Dedifferentiated amniotic fluid mesenchymal stem cell (primary cell): ENCODE data around the gene RAB26.
"Not testable (repeated sequence)": the region's sequence is repeated elsewhere in the genome, so short reads cannot be mapped to it uniquely, and the experiment has no call there.

Experiments used
- DNase-seq: peaks from one replicate; pipeline ENCODE4 v3.0.0-alpha.2; 2016; ENCODE audit errors: extremely low spot score

The RAB26 gene

DNA sequence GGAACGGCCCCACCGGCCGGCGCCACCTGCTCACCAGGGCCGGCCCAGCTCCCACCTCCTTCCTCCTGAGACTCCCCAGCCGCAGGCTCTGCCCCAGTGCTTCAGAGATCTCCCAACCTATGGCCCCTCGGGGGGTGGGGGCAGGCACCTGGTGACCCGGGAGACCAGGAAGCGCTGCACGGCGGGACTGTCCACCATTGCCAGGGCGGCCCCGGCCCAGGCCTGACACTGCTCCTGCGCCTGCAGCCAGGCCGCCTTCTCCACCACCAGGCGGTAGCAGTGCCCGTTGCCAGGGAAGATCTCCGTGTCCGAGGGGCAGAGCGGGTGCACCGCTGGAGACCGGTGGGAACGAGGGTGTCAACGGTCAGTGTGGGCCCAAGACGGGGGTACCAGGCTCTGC is 31.1 kb upstream of the RAB26 start:
- DNase-seq = not testable (repeated sequence)

GRCh38 chr16:2117960-2118722 is 30.3 kb upstream of the RAB26 start:
- DNase-seq = not testable (repeated sequence)

GRCh38 chr16:2121325-2121724 is 27.1 kb upstream of the RAB26 start:
- not testable (repeated sequence) for DNase-seq

DNA sequence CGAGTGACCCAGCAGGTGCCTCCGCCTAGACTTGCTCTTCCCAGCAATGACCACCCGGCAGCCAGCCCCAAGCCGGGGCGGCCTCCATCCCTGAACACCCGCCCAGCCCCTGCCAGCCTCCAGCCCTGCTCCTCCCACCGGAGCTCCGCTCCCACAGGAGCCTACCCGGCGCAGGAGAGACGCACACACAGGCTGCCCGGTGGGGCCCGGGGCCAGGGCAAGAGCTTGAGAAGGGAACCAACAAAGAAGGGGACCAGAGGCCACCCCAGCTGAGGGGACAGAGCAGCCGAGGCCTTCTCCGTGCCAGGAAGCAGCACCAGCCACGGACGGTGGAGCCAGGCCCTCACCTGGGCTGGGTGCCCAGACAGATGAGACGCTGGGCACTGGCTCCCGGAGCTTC is 26.6 kb upstream of the RAB26 start:
- DNase-seq = no peak

- DNase-seq = no peak
Observed at GRCh38 chr16:2122429-2122828, 26.0 kb upstream of the RAB26 start.

GRCh38 chr16:2122934-2123683 is 25.3 kb upstream of the RAB26 start:
- not testable (repeated sequence) for DNase-seq

- DNase-seq = not testable (repeated sequence)
Observed at GRCh38 chr16:2123706-2124376, 24.6 kb upstream of the RAB26 start.

DNA sequence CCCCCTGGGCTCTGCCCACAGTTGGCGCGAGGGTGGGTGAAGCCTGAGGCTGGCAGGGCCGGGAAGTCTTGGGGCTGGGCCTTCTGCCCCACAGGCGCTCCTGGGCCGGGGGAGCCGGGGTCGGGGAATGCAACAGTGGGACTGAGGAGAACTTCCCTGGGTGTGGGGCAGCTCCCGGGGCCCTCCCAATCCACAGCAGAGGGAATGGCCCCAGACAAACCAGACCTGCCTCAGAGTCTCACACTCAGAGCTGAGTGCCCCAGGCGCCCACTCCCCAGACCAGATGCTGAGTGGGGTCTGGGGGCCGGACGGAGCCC is 24.1 kb upstream of the RAB26 start:
- not testable (repeated sequence) for DNase-seq

- peak; percentile 77 for DNase-seq
Observed at GRCh38 chr16:2124694-2125444, 23.6 kb upstream of the RAB26 start.

DNA sequence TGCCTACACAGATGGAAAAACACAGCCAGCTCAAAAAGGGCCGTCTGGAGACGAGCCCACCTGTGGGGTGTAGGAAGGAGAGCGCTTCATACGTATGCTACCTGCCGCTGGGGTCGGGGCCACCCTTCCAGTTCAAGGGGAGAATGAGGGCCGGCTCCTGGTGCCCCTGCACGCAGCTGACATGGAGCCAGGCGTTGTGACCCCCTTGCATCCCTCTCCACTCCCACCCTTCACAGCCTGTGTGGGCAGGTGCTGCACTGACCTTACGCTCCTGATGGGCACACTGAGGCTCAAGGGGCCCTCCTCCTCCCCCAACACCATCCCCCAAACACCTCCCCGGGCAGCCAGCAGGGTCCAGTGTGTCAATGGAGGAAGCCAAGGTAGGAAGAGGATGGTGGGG is 22.8 kb upstream of the RAB26 start:
- not testable (repeated sequence) for DNase-seq

DNA sequence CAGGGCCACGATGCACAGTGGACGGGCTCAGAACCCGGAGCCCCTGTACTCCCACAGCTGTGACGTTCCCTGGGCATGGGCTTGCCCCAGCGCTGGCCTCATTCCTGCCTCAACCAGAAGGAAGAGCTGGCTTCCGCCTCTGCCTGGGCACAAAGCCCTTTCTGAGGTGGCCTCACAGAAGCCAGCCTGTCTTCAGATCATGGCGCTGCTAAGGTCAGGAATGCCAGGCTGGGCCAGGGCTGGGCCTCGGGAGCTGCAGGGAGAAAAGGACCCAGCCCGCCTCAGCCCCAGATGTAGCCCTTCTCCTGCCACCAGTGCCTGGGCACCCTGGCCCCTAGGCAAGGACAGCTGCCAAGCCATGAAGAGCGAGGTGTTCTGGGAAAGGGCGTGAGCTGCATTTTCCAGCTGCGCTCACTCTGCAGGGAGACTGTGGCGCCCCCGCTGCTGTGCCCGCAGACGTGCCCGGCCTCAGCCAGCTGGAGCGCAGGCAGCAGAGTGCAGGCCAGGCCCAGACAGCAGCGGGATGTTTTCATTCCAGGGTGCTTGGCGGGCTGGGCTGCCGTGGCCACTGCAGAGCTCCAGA is 22.2 kb upstream of the RAB26 start:
- DNase-seq = not testable (repeated sequence)

- DNase-seq = not testable (repeated sequence)
Observed at GRCh38 chr16:2126928-2127556, 21.4 kb upstream of the RAB26 start.

GRCh38 chr16:2127630-2128280 is 20.7 kb upstream of the RAB26 start:
- not testable (repeated sequence) for DNase-seq

DNA sequence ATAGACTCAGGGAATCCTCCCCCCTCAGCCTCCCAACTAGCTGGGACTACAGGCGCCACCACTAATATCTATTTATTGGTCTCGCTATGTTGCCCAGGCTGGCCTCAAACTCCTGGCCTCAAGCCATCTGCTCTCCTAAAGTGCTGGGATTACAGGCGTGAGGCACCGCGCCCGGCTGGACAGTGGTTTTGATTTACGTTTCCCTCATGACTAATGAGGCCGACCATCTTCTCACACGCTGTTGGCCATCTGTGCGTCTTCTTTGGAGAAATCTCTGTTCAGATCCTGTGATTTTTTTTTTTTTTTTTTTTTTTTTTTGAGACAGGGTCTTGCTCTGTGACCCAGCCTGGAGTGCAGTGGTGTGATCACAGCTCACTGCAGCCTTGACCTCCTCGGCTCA is 19.2 kb upstream of the RAB26 start:
- DNase-seq = not testable (repeated sequence)

DNA sequence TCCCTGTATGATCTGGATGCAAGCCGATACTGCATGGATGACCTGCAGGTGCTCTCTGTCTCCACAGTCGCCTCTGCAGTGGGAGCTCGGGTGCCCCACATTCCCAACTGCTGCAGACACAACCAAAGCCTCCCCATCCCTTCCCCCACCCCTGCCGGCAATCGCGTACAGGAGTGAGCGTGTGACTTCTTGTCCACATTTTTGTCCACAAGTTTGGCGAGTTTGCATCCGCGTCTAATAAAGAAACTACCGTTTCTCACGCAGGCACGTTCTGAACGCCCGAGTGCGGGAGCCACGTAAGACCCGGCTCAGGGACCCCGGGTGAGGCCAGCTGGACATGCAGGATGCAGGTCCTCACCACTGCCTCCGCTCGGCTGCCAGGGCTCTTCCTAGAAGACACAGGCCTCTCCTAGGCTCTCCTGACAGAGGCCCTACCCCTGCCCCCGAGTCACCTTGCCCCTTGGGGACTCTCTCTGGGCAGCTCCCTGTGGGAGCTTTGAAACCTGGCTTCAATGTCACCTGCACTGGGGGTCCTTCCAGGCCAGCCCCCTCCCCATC is 18.5 kb upstream of the RAB26 start:
- not testable (repeated sequence) for DNase-seq

DNA sequence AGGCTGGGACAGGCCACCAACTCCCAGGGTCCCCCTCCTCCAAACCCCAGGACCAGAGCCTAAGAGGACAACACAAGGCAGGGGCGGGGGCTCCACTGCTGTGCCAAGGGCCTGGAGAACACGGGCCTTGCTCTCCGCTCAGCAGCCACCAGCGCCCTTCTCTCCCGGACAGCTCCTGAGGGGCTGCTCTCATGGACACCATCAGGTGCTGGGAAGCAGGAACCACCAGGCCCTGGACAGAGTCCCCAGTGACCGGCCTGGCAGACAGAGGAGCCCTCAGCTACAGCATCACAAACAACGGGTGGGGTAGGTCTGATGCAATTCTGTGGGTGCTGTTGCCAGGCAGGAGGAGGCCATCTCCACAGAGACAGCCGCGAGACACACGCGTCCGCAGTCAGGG is 14.6 kb upstream of the RAB26 start:
- DNase-seq = not testable (repeated sequence)

DNA sequence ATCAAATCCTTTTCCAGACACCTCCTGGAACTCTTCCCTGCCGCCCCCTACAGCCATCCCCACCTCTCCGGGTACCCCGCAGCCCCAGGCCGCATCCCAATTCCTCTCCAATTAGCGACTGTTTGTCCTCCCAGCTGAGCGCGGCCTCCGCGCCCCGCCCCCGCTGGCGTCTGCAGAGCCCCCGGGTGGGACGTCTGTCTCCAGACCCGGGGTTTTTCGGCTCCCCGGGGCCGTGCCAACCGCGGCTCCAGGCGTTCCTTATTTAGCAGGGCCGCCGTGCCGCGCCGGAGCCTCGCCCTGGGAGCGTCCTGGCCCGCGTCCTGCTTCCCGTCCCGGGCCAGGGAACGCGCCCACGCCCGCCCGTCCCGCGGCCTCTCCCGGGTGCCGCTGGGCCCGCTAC is 13.4 kb upstream of the RAB26 start:
- DNase-seq = not testable (repeated sequence)

DNA sequence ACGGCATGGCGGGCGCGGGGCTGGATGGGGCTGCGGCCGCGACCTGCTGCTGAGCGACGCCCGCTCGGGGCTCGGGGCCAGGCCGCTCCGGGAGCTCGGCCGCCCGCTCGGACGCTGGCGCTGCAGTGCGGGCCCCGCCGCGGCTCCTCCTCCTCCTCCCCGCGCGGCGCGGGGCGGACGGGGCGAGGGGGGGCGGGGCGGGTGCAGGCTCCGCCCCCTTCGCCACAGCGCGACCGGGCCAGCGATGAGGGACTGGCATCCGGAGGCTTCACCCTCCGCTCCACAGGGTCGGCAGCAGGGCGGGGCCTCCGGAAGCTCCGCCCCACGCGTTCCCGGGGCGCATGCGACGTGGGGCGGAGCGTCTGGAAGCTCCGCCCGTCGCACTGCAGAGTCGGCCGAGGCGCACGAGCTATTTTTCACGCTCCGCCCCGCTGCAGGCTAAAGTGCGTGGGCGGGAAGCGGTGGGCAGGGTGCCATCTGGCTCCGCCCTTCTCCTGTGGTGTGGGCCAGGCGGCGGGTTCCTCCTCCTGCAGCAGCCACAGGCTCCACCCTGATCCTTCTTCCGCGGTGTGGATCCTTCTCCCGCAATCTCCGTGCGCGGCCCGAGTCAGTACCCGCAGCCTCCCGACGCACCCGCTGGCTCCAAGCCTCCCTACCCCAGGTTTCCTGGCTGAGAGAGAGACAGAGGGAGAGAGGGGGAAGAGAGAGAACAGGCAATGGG is 12.5 kb upstream of the RAB26 start, which contains the start of gene PKD1:
Gene PKD1 (minus strand): TSS at position 129 of the 721 bp plus-strand sequence. CDS start 209 bp downstream, outside the sequence.
- peak; percentile 68 for DNase-seq
